ENCODE data around the gene CADM3.

DNA sequence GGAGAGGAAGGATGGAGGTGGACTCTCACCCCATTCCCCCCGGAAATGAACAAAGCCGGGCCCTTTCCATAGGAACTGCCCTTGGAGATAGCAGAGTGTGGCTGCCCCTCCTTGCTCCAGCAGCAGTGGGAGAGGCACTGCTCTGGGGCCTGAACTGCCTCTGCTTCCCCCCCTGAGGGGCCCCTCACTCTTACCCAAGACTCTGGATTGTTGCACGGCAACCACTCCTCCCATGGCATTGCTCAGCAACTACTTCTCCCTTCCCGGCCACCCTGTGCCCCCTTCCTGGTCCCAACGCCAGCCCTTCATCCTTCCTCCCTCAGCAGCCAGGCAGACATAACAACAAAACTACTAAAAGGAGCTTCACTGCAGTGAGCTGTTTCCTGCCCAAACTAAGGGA, 30.2 kb downstream of the CADM3 start:
- TF ChIP-seq, protein P1, sequence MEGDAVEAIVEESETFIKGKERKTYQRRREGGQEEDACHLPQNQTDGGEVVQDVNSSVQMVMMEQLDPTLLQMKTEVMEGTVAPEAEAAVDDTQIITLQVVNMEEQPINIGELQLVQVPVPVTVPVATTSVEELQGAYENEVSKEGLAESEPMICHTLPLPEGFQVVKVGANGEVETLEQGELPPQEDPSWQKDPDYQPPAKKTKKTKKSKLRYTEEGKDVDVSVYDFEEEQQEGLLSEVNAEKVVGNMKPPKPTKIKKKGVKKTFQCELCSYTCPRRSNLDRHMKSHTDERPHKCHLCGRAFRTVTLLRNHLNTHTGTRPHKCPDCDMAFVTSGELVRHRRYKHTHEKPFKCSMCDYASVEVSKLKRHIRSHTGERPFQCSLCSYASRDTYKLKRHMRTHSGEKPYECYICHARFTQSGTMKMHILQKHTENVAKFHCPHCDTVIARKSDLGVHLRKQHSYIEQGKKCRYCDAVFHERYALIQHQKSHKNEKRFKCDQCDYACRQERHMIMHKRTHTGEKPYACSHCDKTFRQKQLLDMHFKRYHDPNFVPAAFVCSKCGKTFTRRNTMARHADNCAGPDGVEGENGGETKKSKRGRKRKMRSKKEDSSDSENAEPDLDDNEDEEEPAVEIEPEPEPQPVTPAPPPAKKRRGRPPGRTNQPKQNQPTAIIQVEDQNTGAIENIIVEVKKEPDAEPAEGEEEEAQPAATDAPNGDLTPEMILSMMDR (conservative IDR thresholded peaks at IDR 0.05): no peak
- no peak for TF ChIP-seq ZFX (IDR thresholded peaks at IDR 0.05)

Measured in C4-2B (cell line).